ENCODE measurements around the gene SYK. TPM values are rescaled to one million over a fixed set of nuclear protein-coding genes. Genes with fewer than 3 reads are reported as not detected.

The SYK gene
- total RNA-seq, 1 experiment from 2014 or later = 5.3 TPM

GRCh38 chr9:90774071-90774470, 27.5 kb upstream of the SYK start:
- H3K4me1 Mint-ChIP-seq (ENCODE audit: low read depth, unreplicated experiment) = no peaks in the 10 kb centered on the region
- no peaks in the 10 kb centered on the region for H3K9me3 Mint-ChIP-seq (ENCODE audit: unreplicated experiment)
- Histone ChIP-seq H3K9me3 (no peaks in the 10 kb centered on the region), H3K4me1 (no peaks in the 10 kb centered on the region), H3K36me3 (ENCODE audit: control insufficient read depth, insufficient read depth, low read length) (no peaks in the 10 kb centered on the region), H3K27me3 (replicated peaks; ENCODE audit: control insufficient read depth, insufficient read depth, low read length) (no peaks in the 10 kb centered on the region), H3K4me3 (ENCODE audit: low read depth, low read length) (no peak overlapping the region)
- CTCF ChIA-PET = interaction anchor here (0.6 kb wide), 1 partner anchor 651 kb away, joined by 3 read pairs; no protein-coding TSS in a partner anchor
- no peak overlapping the region for H3K27ac Mint-ChIP-seq (ENCODE audit: unreplicated experiment)
- POLR2A ChIA-PET = no interaction called here
- TF ChIP-seq, protein P1, sequence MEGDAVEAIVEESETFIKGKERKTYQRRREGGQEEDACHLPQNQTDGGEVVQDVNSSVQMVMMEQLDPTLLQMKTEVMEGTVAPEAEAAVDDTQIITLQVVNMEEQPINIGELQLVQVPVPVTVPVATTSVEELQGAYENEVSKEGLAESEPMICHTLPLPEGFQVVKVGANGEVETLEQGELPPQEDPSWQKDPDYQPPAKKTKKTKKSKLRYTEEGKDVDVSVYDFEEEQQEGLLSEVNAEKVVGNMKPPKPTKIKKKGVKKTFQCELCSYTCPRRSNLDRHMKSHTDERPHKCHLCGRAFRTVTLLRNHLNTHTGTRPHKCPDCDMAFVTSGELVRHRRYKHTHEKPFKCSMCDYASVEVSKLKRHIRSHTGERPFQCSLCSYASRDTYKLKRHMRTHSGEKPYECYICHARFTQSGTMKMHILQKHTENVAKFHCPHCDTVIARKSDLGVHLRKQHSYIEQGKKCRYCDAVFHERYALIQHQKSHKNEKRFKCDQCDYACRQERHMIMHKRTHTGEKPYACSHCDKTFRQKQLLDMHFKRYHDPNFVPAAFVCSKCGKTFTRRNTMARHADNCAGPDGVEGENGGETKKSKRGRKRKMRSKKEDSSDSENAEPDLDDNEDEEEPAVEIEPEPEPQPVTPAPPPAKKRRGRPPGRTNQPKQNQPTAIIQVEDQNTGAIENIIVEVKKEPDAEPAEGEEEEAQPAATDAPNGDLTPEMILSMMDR (IDR thresholded peaks at IDR 0.05; ENCODE audit: insufficient read depth in 1 of 2, low read depth in 1 of 2, low read length in 1 of 2, severe bottlenecking in 1 of 2, unreplicated experiment in 1 of 2) = no peak
- H3K4me3 Mint-ChIP-seq (ENCODE audit: unreplicated experiment) = no peak overlapping the region
- no peaks in the 10 kb centered on the region for H3K27me3 Mint-ChIP-seq (ENCODE audit: insufficient read depth, unreplicated experiment)
- H3K36me3 Mint-ChIP-seq (ENCODE audit: insufficient read depth, unreplicated experiment) = no peaks in the 10 kb centered on the region
- no peak for DNase-seq
- no TSS peak for BruUV-seq (replicated peaks)
- intact Hi-C loops (cut with micrococcal nuclease; ENCODE audit: unreplicated experiment) = loop anchor here (5.0 kb wide), 2 partner anchors 98 to 632 kb away; no protein-coding TSS in a partner anchor

GRCh38 chr9:90774682-90775081, 26.9 kb upstream of the SYK start:
- Histone ChIP-seq H3K4me3 (ENCODE audit: low read depth, low read length) (no peak overlapping the region), H3K4me1 (no peaks in the 10 kb centered on the region), H3K36me3 (ENCODE audit: control insufficient read depth, insufficient read depth, low read length) (no peaks in the 10 kb centered on the region), H3K27me3 (replicated peaks; ENCODE audit: control insufficient read depth, insufficient read depth, low read length) (no peaks in the 10 kb centered on the region), H3K9me3 (no peaks in the 10 kb centered on the region)
- CTCF ChIA-PET = no interaction called here
- Mint-ChIP-seq H3K36me3 (ENCODE audit: insufficient read depth, unreplicated experiment) (no peaks in the 10 kb centered on the region), H3K4me1 (ENCODE audit: low read depth, unreplicated experiment) (no peaks in the 10 kb centered on the region), H3K9me3 (ENCODE audit: unreplicated experiment) (no peaks in the 10 kb centered on the region), H3K27ac (ENCODE audit: unreplicated experiment) (no peak overlapping the region), H3K27me3 (ENCODE audit: insufficient read depth, unreplicated experiment) (no peaks in the 10 kb centered on the region), H3K4me3 (ENCODE audit: unreplicated experiment) (no peak overlapping the region)
- POLR2A ChIA-PET = no interaction called here
- DNase-seq = no peak
- BruUV-seq (replicated peaks) = no TSS peak
- TF ChIP-seq, protein P1 (IDR thresholded peaks at IDR 0.05; ENCODE audit: insufficient read depth in 1 of 2, low read depth in 1 of 2, low read length in 1 of 2, severe bottlenecking in 1 of 2, unreplicated experiment in 1 of 2) = no peak
- intact Hi-C loops (cut with micrococcal nuclease; ENCODE audit: unreplicated experiment) = loop anchor here (5.0 kb wide), 2 partner anchors 98 to 632 kb away; no protein-coding TSS in a partner anchor

- Histone ChIP-seq H3K4me1 (no peaks in the 10 kb centered on the region), H3K36me3 (ENCODE audit: control insufficient read depth, insufficient read depth, low read length) (no peaks in the 10 kb centered on the region), H3K9me3 (no peaks in the 10 kb centered on the region), H3K27me3 (replicated peaks; ENCODE audit: control insufficient read depth, insufficient read depth, low read length) (no peaks in the 10 kb centered on the region), H3K4me3 (ENCODE audit: low read depth, low read length) (no peak overlapping the region)
- TF ChIP-seq, protein P1 (IDR thresholded peaks at IDR 0.05; ENCODE audit: insufficient read depth in 1 of 2, low read depth in 1 of 2, low read length in 1 of 2, severe bottlenecking in 1 of 2, unreplicated experiment in 1 of 2) = no peak
- intact Hi-C loops (cut with micrococcal nuclease; ENCODE audit: unreplicated experiment) = no loop called here
- no peaks in the 10 kb centered on the region for H3K36me3 Mint-ChIP-seq (ENCODE audit: insufficient read depth, unreplicated experiment)
- no peaks in the 10 kb centered on the region for H3K9me3 Mint-ChIP-seq (ENCODE audit: unreplicated experiment)
- DNase-seq = no peak
- no peak overlapping the region for H3K27ac Mint-ChIP-seq (ENCODE audit: unreplicated experiment)
- H3K4me3 Mint-ChIP-seq (ENCODE audit: unreplicated experiment) = no peak overlapping the region
- no TSS peak for BruUV-seq (replicated peaks)
- no peaks in the 10 kb centered on the region for H3K27me3 Mint-ChIP-seq (ENCODE audit: insufficient read depth, unreplicated experiment)
- ChIA-PET CTCF (no interaction called here), POLR2A (no interaction called here)
- H3K4me1 Mint-ChIP-seq (ENCODE audit: low read depth, unreplicated experiment) = no peaks in the 10 kb centered on the region
Observed at GRCh38 chr9:90775657-90776056, 26.0 kb upstream of the SYK start.

All from Caco-2 (cell line).